A549 (cell line): Measurements from ENCODE around the gene CDR2. TPM values are rescaled to one million over a fixed set of nuclear protein-coding genes. Genes with fewer than 3 reads are reported as not detected.

Experiments used
- ATAC-seq, 2 experiments: fragments of 200-7000 bp in 1 of 2; fragments of >200 bp in 1 of 2; cut with Nextera tagmentation in 1 of 2; cut with Tn5 transposase in 1 of 2; 3 replicates each; pipeline versions ENCODE4 v1.8.0 to v1.9.1; 2018 to 2020; ENCODE audit warnings: mild to moderate bottlenecking in 1 of 2, moderate library complexity in 1 of 2
- CTCF ChIA-PET: fragments of 300-600 bp; sonication (Branson Sonifier 250); formaldehyde crosslinking; extraction: SDS; loops from one replicate; lab custom pipeline; 2021; ENCODE audit warnings: antibody characterized with exemption, inconsistent platforms; lab: Yijun Ruan, JAX
- POLR2A ChIA-PET: fragments of 350-600 bp; formaldehyde crosslinking; extraction: SDS; loops from one replicate; lab custom pipeline; 2021; ENCODE audit warnings: antibody characterized with exemption, inconsistent platforms; lab: Yijun Ruan, JAX
- DNase-seq, 2 experiments: peaks; one replicate each; pipeline versions ENCODE4 v3.0.0 to v3.0.0-alpha.2; 2011 to 2016; ENCODE audit warnings: low read depth in 1 of 2, low spot score in 1 of 2
- FAIRE-seq: peaks from 2 replicates; lab custom pipeline; 2011; peaks lifted over from hg19 to GRCh38; lab: Jason Lieb, UNC
- H3K27ac ChIP-seq, 2 experiments: fragments of >200 bp; sonication (Bioruptor Twin); formaldehyde crosslinking; 3 replicates each; pipeline ENCODE4 v1.5.1; 2016 to 2017
- H3K4me1 ChIP-seq: fragments of >200 bp; sonication (Bioruptor Twin); formaldehyde crosslinking; 3 replicates; pipeline ENCODE4 v1.6.1; 2016
- H3K4me2 ChIP-seq: fragments of >200 bp; sonication (Bioruptor Twin); formaldehyde crosslinking; 3 replicates; pipeline ENCODE4 v1.6.1; 2016
- H3K4me3 ChIP-seq: fragments of >200 bp; sonication (Bioruptor Twin); formaldehyde crosslinking; 3 replicates; pipeline ENCODE4 v1.5.1; 2016
- H3K9me3 ChIP-seq: fragments of >200 bp; sonication (Bioruptor Twin); formaldehyde crosslinking; 3 replicates; pipeline ENCODE4 v1.6.1; 2016
- BHLHE40 ChIP-seq: IDR thresholded peaks from 2 replicates; pipeline ENCODE4 v1.6.1; 2012; ENCODE audit warnings: low read depth, low read length, inconsistent platforms
- CBX8 ChIP-seq: fragments of 200-600 bp; sonication (generic); IDR thresholded peaks from 2 replicates; pipeline ENCODE4 v1.6.1; 2016
- CEBPB ChIP-seq, 2 experiments: fragments of >200 bp in 1 of 2; sonication (Bioruptor Twin) in 1 of 2; formaldehyde crosslinking in 1 of 2; IDR thresholded peaks; 2 replicates each; pipeline ENCODE4 v1.6.1; 2012 to 2016
- CHD4 ChIP-seq: fragments of 200-600 bp; sonication (generic); IDR thresholded peaks from 2 replicates; pipeline ENCODE4 v1.6.1; 2016; ENCODE audit warnings: antibody characterized with exemption, mild to moderate bottlenecking, borderline replicate concordance
- EHMT2 ChIP-seq: fragments of 200-600 bp; sonication (generic); IDR thresholded peaks from 2 replicates; pipeline ENCODE4 v1.6.1; 2016; ENCODE audit warnings: antibody characterized with exemption, low read depth, mild to moderate bottlenecking, moderate library complexity
- FOSL2 ChIP-seq, 2 experiments: fragments of 450-650 bp in 1 of 2; fragments of >200 bp in 1 of 2; sonication (Bioruptor Twin) in 1 of 2; formaldehyde crosslinking; IDR thresholded peaks; 2 replicates each; pipeline versions ENCODE4 v1.5.0 to v1.6.1; 2016 to 2020; ENCODE audit warnings: mild to moderate bottlenecking in 1 of 2, moderate library complexity in 1 of 2
- HDAC2 ChIP-seq: fragments of 200-600 bp; sonication (generic); IDR thresholded peaks from 2 replicates; pipeline ENCODE4 v1.6.1; 2016
- JUNB ChIP-seq: fragments of >200 bp; sonication (Bioruptor Twin); formaldehyde crosslinking; IDR thresholded peaks from 2 replicates; pipeline ENCODE4 v1.6.1; 2016
- KDM1A ChIP-seq: fragments of 200-600 bp; sonication (generic); IDR thresholded peaks from 2 replicates; pipeline ENCODE4 v1.6.1; 2016; ENCODE audit warnings: low read depth, mild to moderate bottlenecking
- KDM5A ChIP-seq: fragments of 200-600 bp; sonication (generic); IDR thresholded peaks from 2 replicates; pipeline ENCODE4 v1.6.1; 2016; ENCODE audit warnings: antibody characterized with exemption, mild to moderate bottlenecking
- NFE2L2 ChIP-seq: fragments of 150-350 bp; conservative IDR thresholded peaks from 2 replicates; pipeline ENCODE4 v1.6.1; 2014; ENCODE audit warnings: low read length
- POLR2A ChIP-seq: IDR thresholded peaks from 2 replicates; pipeline ENCODE4 v1.6.1; 2012; ENCODE audit warnings: mild to moderate bottlenecking, low read length
- RCOR1 ChIP-seq: fragments of 150-350 bp; IDR thresholded peaks from 2 replicates; pipeline ENCODE4 v1.6.1; 2014; ENCODE audit warnings: antibody characterized with exemption, low read length, low read depth
- RFX5 ChIP-seq: fragments of 450-650 bp; IDR thresholded peaks from 2 replicates; pipeline ENCODE4 v1.7.1; 2014; ENCODE audit warnings: antibody characterized with exemption, mild to moderate bottlenecking, moderate library complexity
- RNF2 ChIP-seq: fragments of 200-600 bp; sonication (generic); IDR thresholded peaks from 2 replicates; pipeline ENCODE4 v1.6.1; 2016; ENCODE audit warnings: low read depth, mild to moderate bottlenecking, antibody characterized with exemption, moderate library complexity, borderline replicate concordance
- SMC3 ChIP-seq: fragments of >200 bp; sonication (Bioruptor Twin); formaldehyde crosslinking; IDR thresholded peaks from 3 replicates; pipeline ENCODE4 v1.6.1; 2018; ENCODE audit warnings: inconsistent platforms
- TFCP2L1 ChIP-seq: fragments of 250-450 bp; sonication (Bioruptor Pico); IDR thresholded peaks from 2 replicates; pipeline ENCODE4 v1.5.0; 2021; ENCODE audit warnings: mild to moderate bottlenecking
- ZFP36 ChIP-seq: fragments of 450-650 bp; IDR thresholded peaks from 2 replicates; pipeline ENCODE4 v1.6.1; 2014; ENCODE audit warnings: borderline replicate concordance; ENCODE audit not compliant: partially characterized antibody
- whole genome bisulfite sequencing: methylation state at CpG from one replicate; pipeline ENCODE4 v1.1.6; 2017; ENCODE audit errors: missing lambda C conversion rate; 5-methylcytosine and 5-hydroxymethylcytosine counted together
- polyA plus RNA-seq, 4 experiments: library from polyadenylated mRNA; depleted of rRNA in 3 of 4; stranded (reverse); fragments of >200 nt; fragmentation: RNase III in 1 of 4; extraction: RNeasy Plus Mini Kit Qiagen cat#74134 plus additional on column Dnase treatment in 1 of 4; gene quantifications; 2 replicates in 3 of 4; 3 replicates in 1 of 4; pipeline ENCODE4 v1.2.3, GENCODE V29; 2011 to 2017
- TF ChIP-seq, protein P1 (sequence below): IDR thresholded peaks from 2 replicates; pipeline ENCODE4 v1.6.1; 2012
- TF ChIP-seq, protein P2 (sequence below): fragments of 450-650 bp; IDR thresholded peaks from 2 replicates; pipeline ENCODE4 v1.6.1; 2014; ENCODE audit warnings: antibody characterized with exemption
- TF ChIP-seq, protein P3 (sequence below): fragments of 250-450 bp; sonication (Bioruptor Pico); IDR thresholded peaks from 2 replicates; pipeline ENCODE4 v1.5.0; 2020; ENCODE audit warnings: low read depth, mild to moderate bottlenecking, moderate library complexity
- TF ChIP-seq, protein P4 (sequence below): fragments of 250-450 bp; sonication (Bioruptor Pico); IDR thresholded peaks from 2 replicates; pipeline ENCODE4 v1.5.0; 2021; ENCODE audit warnings: mild to moderate bottlenecking, moderate library complexity, borderline replicate concordance
- TF ChIP-seq, protein P5 (sequence below): fragments of 200-600 bp; sonication (generic); IDR thresholded peaks from 2 replicates; pipeline ENCODE4 v1.6.1; 2016; ENCODE audit warnings: antibody characterized with exemption, mild to moderate bottlenecking, moderate library complexity
- TF ChIP-seq, protein P6 (sequence below): IDR thresholded peaks from 2 replicates; pipeline ENCODE4 v1.6.1; 2012; ENCODE audit warnings: low read depth, borderline replicate concordance
- TF ChIP-seq, protein P7 (sequence below): fragments of >200 bp; sonication (Bioruptor Twin); formaldehyde crosslinking; IDR thresholded peaks from 3 replicates; pipeline ENCODE4 v1.6.1; 2016

The CDR2 gene
- polyA plus RNA-seq, 2 of the 4 experiments (the other 2 are of a cell fraction) = 29.3 to 44.3 TPM

DNA sequence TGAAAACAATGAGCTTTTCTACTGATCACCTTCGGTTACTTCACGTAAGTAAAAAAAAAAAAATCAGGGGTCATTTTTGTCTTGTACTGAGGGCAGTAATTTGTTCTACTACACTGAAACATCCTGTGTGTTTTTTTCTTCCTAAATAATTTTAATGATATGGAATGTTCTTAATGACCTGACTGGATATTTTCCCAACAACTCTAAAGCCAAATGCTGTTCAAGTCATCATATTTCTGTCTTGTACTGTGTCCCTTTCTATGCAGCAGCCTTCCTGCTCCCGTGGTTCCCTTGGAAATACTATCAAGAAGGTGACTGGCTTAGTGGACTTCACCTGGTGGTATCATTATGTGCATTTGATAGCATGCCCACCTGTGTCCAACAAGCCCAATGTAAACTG is 10.8 kb upstream of the CDR2 start:
- CTCF ChIA-PET = interaction anchor here (1.5 kb wide), 1 partner anchor 8 kb away, joined by 4 read pairs; no protein-coding TSS in a partner anchor
- POLR2A ChIA-PET = no interaction called here
- DNase-seq = no peak

DNA sequence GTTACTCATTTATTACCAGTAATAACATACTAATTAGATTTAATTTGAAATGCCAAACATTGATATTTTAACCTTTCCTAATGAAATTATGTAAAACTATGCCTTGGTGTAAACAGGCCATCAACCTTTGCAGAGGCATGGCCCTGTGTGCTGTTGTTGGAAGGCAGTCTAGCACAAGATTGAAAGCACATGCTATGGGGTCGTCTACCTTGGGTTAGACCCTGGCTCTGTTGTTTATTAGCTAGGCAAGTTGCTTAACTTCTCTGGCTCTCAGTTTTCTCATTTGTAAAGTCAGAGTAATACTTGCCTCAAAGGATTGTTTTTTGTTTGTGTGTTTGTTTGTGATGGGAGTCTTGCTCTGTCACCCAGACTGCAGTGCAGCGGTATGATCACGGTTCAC is 9.4 kb upstream of the CDR2 start:
- Histone ChIP-seq H3K27ac (no peak overlapping the region), H3K4me3 (no peak overlapping the region), H3K4me2 (no peak overlapping the region), H3K9me3 (no peaks in the 10 kb centered on the region), H3K4me1 (peaks cover 13% of the 10 kb centered on the region; the same call in 1 of the 3 replicates)
- DNase-seq (no peak), ATAC-seq (no peak), FAIRE-seq (no peak)
- ChIA-PET POLR2A (no interaction called here), CTCF (no interaction called here)
- 88% methylated on average over 3 of the region's 3 CpGs for WGBS
- TF ChIP-seq, protein P1, sequence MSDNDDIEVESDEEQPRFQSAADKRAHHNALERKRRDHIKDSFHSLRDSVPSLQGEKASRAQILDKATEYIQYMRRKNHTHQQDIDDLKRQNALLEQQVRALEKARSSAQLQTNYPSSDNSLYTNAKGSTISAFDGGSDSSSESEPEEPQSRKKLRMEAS = no peak

More for the DNA sequence above, 10.8 kb upstream of the CDR2 start:
- TF ChIP-seq NFE2L2 (no peak), ZFP36 (no peak), FOSL2 (IDR thresholded peaks at IDR 0.05) (no peak), FOSL2 (CRISPR knock-in tag; IDR thresholded peaks at IDR 0.05) (no peak), KDM1A (no peak), KDM5A (no peak), JUNB (no peak)
- TF ChIP-seq, protein P2, sequence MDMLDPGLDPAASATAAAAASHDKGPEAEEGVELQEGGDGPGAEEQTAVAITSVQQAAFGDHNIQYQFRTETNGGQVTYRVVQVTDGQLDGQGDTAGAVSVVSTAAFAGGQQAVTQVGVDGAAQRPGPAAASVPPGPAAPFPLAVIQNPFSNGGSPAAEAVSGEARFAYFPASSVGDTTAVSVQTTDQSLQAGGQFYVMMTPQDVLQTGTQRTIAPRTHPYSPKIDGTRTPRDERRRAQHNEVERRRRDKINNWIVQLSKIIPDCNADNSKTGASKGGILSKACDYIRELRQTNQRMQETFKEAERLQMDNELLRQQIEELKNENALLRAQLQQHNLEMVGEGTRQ = no peak
- TF ChIP-seq, protein P3, sequence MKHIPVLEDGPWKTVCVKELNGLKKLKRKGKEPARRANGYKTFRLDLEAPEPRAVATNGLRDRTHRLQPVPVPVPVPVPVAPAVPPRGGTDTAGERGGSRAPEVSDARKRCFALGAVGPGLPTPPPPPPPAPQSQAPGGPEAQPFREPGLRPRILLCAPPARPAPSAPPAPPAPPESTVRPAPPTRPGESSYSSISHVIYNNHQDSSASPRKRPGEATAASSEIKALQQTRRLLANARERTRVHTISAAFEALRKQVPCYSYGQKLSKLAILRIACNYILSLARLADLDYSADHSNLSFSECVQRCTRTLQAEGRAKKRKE (CRISPR knock-in tag) = no peak
- no peak overlapping the region for H3K4me2 ChIP-seq
- peaks cover 13% of the 10 kb centered on the region; the same call in 1 of the 3 replicates for H3K4me1 ChIP-seq
- WGBS = 94% methylated on average over 3 of the region's 3 CpGs
- no peak overlapping the region for H3K4me3 ChIP-seq
- H3K27ac ChIP-seq = no peak overlapping the region
- FAIRE-seq (no peak), ATAC-seq (no peak)
- H3K9me3 ChIP-seq = no peaks in the 10 kb centered on the region

DNA sequence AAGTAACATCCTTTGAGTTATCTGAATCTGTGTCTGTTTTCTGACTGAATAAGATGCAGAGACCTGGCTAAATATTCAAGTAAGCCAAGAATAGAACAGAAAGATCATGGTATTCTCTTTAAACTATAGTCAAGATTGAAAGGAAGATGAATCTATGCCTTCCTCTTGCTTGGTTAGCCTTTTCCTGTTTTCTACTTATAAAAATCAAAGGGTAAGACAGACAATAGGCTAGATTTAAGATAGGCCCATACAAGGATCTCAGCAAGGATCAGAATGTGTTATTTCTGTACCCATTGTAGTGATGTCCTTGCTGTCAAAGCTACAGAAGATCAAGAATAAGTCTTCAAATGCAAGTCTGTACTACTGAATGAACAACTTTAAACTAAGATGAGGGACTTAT is 7.0 kb upstream of the CDR2 start:
- no peak for ATAC-seq
- ChIA-PET POLR2A (no interaction called here), CTCF (interaction anchor here (0.9 to 1.8 kb wide), 4 partner anchors 38 to 81 kb away, joined by 3 to 4 read pairs (median 4); no protein-coding TSS in a partner anchor)
- DNase-seq = no peak
- Histone ChIP-seq H3K9me3 (no peaks in the 10 kb centered on the region), H3K27ac (no peak overlapping the region), H3K4me3 (no peak overlapping the region), H3K4me2 (no peak overlapping the region), H3K4me1 (no peaks in the 10 kb centered on the region)
- no peak for FAIRE-seq
- no peak for TF ChIP-seq ZFP36
- no peak for TF ChIP-seq TFCP2L1 (CRISPR knock-in tag)
- no peak for TF ChIP-seq CHD4
- no peak for TF ChIP-seq CBX8
- TF ChIP-seq, protein P4, sequence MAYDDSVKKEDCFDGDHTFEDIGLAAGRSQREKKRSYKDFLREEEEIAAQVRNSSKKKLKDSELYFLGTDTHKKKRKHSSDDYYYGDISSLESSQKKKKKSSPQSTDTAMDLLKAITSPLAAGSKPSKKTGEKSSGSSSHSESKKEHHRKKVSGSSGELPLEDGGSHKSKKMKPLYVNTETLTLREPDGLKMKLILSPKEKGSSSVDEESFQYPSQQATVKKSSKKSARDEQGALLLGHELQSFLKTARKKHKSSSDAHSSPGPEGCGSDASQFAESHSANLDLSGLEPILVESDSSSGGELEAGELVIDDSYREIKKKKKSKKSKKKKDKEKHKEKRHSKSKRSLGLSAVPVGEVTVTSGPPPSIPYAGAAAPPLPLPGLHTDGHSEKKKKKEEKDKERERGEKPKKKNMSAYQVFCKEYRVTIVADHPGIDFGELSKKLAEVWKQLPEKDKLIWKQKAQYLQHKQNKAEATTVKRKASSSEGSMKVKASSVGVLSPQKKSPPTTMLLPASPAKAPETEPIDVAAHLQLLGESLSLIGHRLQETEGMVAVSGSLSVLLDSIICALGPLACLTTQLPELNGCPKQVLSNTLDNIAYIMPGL (CRISPR knock-in tag) = no peak
- TF ChIP-seq SMC3 = no peak
- TF ChIP-seq RNF2 = no peak
- TF ChIP-seq EHMT2 = no peak
- TF ChIP-seq POLR2A = no peak
- no peak for TF ChIP-seq BHLHE40
- TF ChIP-seq RFX5 = no peak
- TF ChIP-seq, protein P3 (CRISPR knock-in tag) = no peak
- TF ChIP-seq, protein P5, sequence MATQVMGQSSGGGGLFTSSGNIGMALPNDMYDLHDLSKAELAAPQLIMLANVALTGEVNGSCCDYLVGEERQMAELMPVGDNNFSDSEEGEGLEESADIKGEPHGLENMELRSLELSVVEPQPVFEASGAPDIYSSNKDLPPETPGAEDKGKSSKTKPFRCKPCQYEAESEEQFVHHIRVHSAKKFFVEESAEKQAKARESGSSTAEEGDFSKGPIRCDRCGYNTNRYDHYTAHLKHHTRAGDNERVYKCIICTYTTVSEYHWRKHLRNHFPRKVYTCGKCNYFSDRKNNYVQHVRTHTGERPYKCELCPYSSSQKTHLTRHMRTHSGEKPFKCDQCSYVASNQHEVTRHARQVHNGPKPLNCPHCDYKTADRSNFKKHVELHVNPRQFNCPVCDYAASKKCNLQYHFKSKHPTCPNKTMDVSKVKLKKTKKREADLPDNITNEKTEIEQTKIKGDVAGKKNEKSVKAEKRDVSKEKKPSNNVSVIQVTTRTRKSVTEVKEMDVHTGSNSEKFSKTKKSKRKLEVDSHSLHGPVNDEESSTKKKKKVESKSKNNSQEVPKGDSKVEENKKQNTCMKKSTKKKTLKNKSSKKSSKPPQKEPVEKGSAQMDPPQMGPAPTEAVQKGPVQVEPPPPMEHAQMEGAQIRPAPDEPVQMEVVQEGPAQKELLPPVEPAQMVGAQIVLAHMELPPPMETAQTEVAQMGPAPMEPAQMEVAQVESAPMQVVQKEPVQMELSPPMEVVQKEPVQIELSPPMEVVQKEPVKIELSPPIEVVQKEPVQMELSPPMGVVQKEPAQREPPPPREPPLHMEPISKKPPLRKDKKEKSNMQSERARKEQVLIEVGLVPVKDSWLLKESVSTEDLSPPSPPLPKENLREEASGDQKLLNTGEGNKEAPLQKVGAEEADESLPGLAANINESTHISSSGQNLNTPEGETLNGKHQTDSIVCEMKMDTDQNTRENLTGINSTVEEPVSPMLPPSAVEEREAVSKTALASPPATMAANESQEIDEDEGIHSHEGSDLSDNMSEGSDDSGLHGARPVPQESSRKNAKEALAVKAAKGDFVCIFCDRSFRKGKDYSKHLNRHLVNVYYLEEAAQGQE = no peak
- no peak for TF ChIP-seq HDAC2
- no peak for TF ChIP-seq RCOR1
- TF ChIP-seq, protein P6, sequence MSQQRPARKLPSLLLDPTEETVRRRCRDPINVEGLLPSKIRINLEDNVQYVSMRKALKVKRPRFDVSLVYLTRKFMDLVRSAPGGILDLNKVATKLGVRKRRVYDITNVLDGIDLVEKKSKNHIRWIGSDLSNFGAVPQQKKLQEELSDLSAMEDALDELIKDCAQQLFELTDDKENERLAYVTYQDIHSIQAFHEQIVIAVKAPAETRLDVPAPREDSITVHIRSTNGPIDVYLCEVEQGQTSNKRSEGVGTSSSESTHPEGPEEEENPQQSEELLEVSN = no peak
- TF ChIP-seq, protein P7, sequence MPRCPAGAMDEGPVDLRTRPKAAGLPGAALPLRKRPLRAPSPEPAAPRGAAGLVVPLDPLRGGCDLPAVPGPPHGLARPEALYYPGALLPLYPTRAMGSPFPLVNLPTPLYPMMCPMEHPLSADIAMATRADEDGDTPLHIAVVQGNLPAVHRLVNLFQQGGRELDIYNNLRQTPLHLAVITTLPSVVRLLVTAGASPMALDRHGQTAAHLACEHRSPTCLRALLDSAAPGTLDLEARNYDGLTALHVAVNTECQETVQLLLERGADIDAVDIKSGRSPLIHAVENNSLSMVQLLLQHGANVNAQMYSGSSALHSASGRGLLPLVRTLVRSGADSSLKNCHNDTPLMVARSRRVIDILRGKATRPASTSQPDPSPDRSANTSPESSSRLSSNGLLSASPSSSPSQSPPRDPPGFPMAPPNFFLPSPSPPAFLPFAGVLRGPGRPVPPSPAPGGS = no peak
- no peak for TF ChIP-seq CEBPB (IDR thresholded peaks at IDR 0.05)
